NCI-H446 (cell line): ENCODE results near the gene SDCCAG8.

ENCODE experiments used
- DNase-seq, 2 experiments: peaks; one replicate each; lab custom pipeline; 2025; lab: John Stamatoyannopoulos, UW

Gene SDCCAG8

GRCh38 chr1:243254233-243254926, 1.5 kb upstream of the SDCCAG8 start:
- peak; percentile 57 to 71 for DNase-seq

- peak; percentile 99 for DNase-seq
Observed at GRCh38 chr1:243254927-243255790, 682 bp upstream of the SDCCAG8 start, which contains the start of gene CEP170. TSS of gene CEP170 (minus strand) at chr1:243255281. CDS start at chr1:243225280, 30,001 bp downstream.

- no peak for DNase-seq
Observed at GRCh38 chr1:243256590-243256989, 749 bp downstream of the SDCCAG8 start.

- DNase-seq = no peak
Observed at GRCh38 chr1:243257189-243257588, 1.3 kb downstream of the SDCCAG8 start.

GRCh38 chr1:243258731-243259130, 2.9 kb downstream of the SDCCAG8 start:
- DNase-seq = no peak

GRCh38 chr1:243260221-243260880, 4.5 kb downstream of the SDCCAG8 start:
- DNase-seq = no peak

- DNase-seq = no peak
Observed at GRCh38 chr1:243261390-243261789, 5.5 kb downstream of the SDCCAG8 start.

- no peak for DNase-seq
Observed at GRCh38 chr1:243264717-243265116, 8.9 kb downstream of the SDCCAG8 start.

GRCh38 chr1:243266231-243266630, 10.4 kb downstream of the SDCCAG8 start:
- DNase-seq = no peak

- DNase-seq = no peak
Observed at GRCh38 chr1:243267471-243267880, 11.6 kb downstream of the SDCCAG8 start.

GRCh38 chr1:243267914-243268653, 12.2 kb downstream of the SDCCAG8 start:
- DNase-seq = no peak

GRCh38 chr1:243268751-243269460, 13.1 kb downstream of the SDCCAG8 start:
- DNase-seq = no peak

- DNase-seq = no peak
Observed at GRCh38 chr1:243269461-243269801, 13.6 kb downstream of the SDCCAG8 start.

- DNase-seq = no peak
Observed at GRCh38 chr1:243270097-243270864, 14.4 kb downstream of the SDCCAG8 start.

GRCh38 chr1:243271996-243272395, 16.2 kb downstream of the SDCCAG8 start:
- DNase-seq = no peak

- DNase-seq = no peak
Observed at GRCh38 chr1:243272401-243272800, 16.6 kb downstream of the SDCCAG8 start.

- DNase-seq = no peak
Observed at GRCh38 chr1:243273506-243273905, 17.7 kb downstream of the SDCCAG8 start.

- no peak for DNase-seq
Observed at GRCh38 chr1:243273945-243274344, 18.1 kb downstream of the SDCCAG8 start.

GRCh38 chr1:243275316-243275715, 19.5 kb downstream of the SDCCAG8 start:
- no peak for DNase-seq

GRCh38 chr1:243280571-243281129, 24.8 kb downstream of the SDCCAG8 start:
- DNase-seq = no peak
